SJCRH30 (cell line): ENCODE data around the gene SLC7A4. TPM values are rescaled to one million over a fixed set of nuclear protein-coding genes. Genes with fewer than 3 reads are reported as not detected.
"Not testable (repeated sequence)": the region's sequence is repeated elsewhere in the genome, so short reads cannot be mapped to it uniquely, and the experiment has no call there.

Experiments used
- DNase-seq, 2 experiments: peaks; one replicate each; pipeline ENCODE4 v3.0.0-alpha.2; 2015 to 2020
- H3K27ac ChIP-seq: fragments of 250-450 bp; sonication (Bioruptor Pico); 2 replicates; pipeline ENCODE4 v1.5.1; 2020; ENCODE audit warnings: mild to moderate bottlenecking, moderate library complexity
- H3K27me3 ChIP-seq: fragments of 250-450 bp; sonication (Bioruptor Pico); 2 replicates; pipeline ENCODE4 v1.5.1; 2020; ENCODE audit warnings: mild to moderate bottlenecking, moderate library complexity
- H3K36me3 ChIP-seq: fragments of 250-450 bp; sonication (Bioruptor Pico); 2 replicates; pipeline ENCODE4 v1.5.1; 2020; ENCODE audit warnings: mild to moderate bottlenecking, moderate library complexity
- H3K4me1 ChIP-seq: fragments of 250-450 bp; sonication (Bioruptor Pico); 2 replicates; pipeline ENCODE4 v1.5.1; 2020; ENCODE audit warnings: mild to moderate bottlenecking, moderate library complexity
- H3K4me3 ChIP-seq: fragments of 250-450 bp; sonication (Bioruptor Pico); 2 replicates; pipeline ENCODE4 v1.5.1; 2020; ENCODE audit warnings: mild to moderate bottlenecking, moderate library complexity
- H3K9me3 ChIP-seq: fragments of 250-450 bp; sonication (Bioruptor Pico); replicated peaks from 2 replicates; pipeline ENCODE4 v1.5.1; 2020; ENCODE audit warnings: mild to moderate bottlenecking, moderate library complexity
- total RNA-seq: library from RNA; depleted of rRNA; stranded (reverse); fragments of >200 nt; shearing (Covaris generic); gene quantifications from 2 replicates; pipeline ENCODE4 v1.2.3, GENCODE V29; 2014

The SLC7A4 gene
- total RNA-seq, 1 experiment from 2014 or later: not detected

DNA sequence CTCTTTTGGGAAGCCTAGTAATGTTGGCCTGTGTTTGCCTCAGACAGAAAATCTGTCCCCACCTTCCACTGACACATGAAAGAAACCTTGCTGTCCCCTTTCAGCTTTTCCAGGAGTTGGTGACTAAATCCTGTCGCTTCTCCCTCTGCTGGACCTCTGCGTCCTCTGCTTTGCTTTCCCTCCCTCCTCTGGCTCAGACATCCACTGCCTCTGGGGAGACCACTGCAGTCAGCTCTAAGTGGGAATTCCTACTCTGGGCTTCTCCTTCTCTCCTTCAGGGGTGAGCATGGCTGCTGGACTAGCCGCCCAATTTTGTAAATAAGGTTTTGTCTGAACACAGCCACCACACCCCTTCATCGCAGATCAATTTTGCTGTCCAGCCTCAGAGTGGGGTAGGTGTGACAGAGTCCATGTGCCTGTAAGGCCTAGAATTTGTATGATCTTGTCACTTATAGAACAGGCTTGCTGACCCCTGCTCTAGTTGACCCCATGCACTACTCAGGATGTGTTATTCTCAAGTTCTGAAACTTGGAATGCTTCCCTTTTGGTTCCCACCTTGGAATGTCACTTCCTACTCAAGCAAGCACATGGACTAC, 36.4 kb upstream of the SLC7A4 start:
- Histone ChIP-seq H3K27ac (no peak overlapping the region), H3K4me1 (no peaks in the 10 kb centered on the region), H3K9me3 (no peaks in the 10 kb centered on the region), H3K36me3 (no peaks in the 10 kb centered on the region), H3K27me3 (no peaks in the 10 kb centered on the region), H3K4me3 (no peak overlapping the region)
- DNase-seq: no peak

DNA sequence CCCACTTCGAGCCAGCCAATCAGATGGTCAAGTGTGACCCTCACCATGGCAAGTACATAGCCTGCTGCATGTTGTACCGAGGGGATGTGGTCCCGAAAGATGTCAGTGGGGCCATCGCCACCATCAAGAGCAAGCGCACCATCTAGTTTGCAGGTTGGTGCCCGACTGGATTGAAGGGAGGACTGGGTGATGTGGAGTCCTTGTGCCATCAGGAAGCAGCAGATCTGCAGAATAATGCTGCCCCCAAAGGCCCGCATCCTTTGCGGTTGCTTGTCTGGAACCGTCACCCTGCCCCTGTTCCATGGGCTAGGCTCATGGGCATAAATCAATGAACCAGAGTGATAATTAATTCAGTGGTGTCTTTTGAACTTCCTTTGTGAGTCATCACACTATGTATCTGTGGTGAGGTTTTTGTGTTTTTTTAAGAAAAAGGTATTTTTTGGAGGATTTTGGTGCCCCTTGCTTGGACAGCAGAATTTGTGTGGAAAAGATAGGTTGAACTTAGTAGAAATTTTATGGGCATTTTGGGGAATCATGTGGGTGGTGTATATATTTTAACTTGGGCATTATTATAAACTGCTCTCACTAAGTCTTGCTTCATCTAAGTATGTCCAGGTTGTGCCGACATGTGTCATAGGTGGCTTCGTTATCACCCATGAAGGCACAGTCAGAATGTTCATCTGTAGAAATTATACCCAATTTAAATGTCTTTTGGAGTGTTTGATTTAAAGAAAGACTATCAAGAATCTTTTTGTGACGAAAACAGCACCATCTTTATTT, 35.7 kb upstream of the SLC7A4 start:
- Histone ChIP-seq H3K9me3 (no peaks in the 10 kb centered on the region), H3K4me1 (no peaks in the 10 kb centered on the region), H3K36me3 (no peaks in the 10 kb centered on the region), H3K27ac (no peak overlapping the region), H3K27me3 (no peaks in the 10 kb centered on the region), H3K4me3 (no peak overlapping the region)
- DNase-seq: no peak

DNA sequence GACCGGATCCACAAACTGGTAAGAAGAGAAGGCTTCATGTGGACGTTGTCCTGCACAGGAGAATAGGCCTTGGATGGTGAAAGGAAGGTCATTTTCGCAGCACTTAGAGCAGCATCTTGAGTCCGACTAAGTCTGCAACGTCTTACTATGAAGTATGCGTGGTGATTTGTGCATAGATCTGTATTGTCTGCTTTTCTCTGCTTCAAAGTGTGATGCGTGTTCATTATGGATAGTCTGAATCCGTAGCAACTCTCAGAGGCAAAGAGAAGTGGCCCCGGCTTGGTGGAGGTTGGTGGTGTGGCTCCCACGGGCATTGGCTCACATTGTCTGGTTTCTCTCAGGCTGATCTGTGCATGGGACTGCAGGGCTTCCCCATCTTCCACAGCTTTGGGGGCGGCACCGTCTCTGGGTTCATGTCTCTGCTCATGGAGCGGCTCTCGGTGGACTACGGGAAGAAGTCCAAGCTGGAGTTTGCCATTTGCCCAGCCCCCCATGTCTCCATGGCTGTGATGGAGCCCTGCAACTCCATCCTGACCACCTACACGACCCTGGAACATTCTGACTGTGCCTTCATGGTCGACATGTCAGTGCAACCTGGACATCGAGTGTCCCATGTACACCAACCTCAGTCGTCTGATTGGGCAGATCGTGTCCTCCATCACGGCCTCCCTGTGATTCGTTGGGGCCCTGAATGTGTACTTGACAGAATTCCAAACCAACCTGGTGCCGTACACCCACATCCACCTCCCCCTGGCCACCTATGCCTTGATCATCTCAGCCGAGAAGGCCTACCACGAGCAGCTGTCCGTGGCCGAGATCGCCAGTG, 34.9 kb upstream of the SLC7A4 start:
- DNase-seq: no peak
- Histone ChIP-seq H3K4me3 (no peak overlapping the region), H3K36me3 (no peaks in the 10 kb centered on the region)

DNA sequence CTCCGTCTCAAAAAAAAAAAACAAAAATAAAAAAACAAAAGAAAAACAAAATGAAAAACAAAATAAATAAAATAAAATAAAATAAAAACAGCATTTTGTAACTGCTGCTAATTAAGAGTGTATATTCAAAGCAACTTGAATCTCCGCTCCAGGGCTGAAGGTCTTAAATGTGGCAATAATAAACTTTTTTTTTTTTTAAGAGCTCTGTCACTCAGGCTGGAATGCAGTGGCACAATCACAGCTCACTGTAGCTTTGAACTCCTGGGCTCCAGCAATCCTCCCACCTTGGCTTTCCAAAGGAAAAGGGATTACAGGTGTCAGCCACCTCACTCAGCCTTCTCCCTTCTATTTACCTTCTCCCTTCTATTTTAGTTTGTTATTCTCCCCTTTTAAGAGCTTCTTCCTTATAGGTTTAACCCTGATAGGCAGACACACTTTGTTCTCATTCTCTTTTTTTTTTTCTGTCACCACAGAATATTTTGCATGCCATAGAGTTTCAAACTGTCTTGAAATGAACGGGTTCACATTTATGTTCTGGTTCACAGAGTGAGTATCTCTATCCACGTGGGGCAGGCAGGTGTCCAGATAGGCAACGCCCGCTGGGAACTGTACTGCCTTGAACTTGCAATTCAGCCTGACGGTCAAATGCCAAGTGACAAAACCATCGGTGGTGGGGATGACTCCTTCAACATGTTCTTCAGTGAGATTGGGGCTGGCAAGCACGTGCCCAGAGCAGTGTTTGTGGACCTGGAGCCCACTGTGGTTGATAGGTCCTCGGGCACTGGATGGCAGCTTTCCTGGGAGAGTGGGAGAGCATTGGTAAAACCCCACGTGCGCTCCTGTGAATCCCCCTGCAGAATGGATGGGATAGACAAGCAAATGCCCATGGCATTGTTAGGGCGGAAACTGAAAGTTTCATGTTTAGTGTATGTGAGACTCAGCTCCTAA, 32.8 kb upstream of the SLC7A4 start:
- Histone ChIP-seq H3K27me3 (no peaks in the 10 kb centered on the region), H3K27ac (no peak overlapping the region), H3K9me3 (no peaks in the 10 kb centered on the region), H3K36me3 (no peaks in the 10 kb centered on the region), H3K4me3 (no peak overlapping the region), H3K4me1 (no peaks in the 10 kb centered on the region)
- no peak for DNase-seq

More for the DNA sequence above, 34.9 kb upstream of the SLC7A4 start:
- H3K27ac ChIP-seq: no peak overlapping the region
- no peaks in the 10 kb centered on the region for H3K4me1 ChIP-seq
- H3K9me3 ChIP-seq: no peaks in the 10 kb centered on the region
- no peaks in the 10 kb centered on the region for H3K27me3 ChIP-seq

DNA sequence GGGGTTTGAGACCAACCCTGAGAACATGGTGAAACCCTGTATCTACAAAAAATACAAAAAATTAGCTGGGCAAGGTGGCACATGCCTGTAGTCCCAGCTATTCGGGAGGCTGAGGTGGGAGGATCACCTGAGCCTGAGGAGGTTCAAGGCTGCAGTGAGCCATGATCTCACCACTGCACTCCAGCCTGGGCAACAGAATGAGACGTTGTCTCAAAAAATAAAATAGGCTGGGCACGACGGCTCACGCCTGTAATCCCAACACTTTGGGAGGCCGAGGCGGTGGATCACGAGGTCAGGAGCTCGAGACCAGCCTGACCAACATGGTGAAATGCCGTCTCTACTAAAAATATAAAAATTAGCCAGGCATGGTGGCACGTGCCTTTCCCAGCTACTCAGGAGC, 32.1 kb upstream of the SLC7A4 start:
- not testable (repeated sequence) for H3K4me1 ChIP-seq, H3K27me3 ChIP-seq, DNase-seq, H3K27ac ChIP-seq, H3K9me3 ChIP-seq, H3K36me3 ChIP-seq, H3K4me3 ChIP-seq

DNA sequence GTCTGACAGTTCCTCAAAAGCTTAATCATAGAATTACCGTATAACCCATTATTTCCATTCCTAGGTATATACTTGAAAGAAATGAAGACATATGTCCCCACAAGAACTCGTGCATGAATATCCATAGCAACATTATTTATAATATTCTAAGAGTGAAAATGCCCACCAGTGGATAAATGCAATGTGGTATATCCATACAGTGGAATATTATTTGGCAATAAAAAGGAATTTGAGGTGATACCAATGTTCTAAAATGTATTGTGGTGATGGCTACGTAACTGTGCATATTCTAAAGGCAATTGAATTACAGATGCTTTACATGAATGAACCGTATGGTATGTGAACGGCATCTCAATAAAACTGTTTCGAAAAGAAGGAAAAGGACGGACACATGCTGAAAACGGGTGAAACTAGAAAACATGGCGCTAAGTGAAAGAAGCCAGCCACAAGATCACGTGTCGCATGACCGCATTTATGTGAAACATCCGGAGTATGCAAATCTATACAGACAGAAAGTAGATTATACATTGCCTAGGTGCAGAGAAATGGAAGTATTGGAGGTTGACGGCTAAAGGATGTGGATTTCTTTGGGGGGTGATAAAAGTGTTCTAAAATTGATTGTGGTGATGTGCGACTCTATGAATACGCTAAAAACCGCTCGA, 29.4 kb upstream of the SLC7A4 start:
- H3K9me3 ChIP-seq, H3K36me3 ChIP-seq, H3K27ac ChIP-seq, H3K27me3 ChIP-seq, H3K4me1 ChIP-seq, DNase-seq, H3K4me3 ChIP-seq: not testable (repeated sequence)

DNA sequence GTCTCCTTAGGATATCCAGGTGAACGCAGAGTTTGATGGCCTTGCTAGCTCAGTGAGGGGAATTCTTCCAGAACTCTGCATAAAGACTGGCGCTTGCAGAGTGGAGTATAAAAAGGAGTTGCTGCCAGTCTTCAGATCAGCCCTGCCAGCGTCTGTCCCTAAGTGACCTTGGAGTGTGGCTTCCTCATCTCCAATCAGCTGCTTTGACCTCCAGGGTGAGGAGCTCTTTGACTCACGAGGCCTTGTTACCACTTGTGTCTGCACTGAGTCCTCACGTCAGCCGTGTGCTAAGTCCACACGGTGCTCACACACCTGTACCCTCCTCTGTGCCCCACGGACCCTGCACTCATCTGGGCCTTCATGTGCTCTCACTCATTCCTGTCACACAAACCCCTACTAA, 28.0 kb upstream of the SLC7A4 start:
- DNase-seq, H3K4me3 ChIP-seq, H3K27ac ChIP-seq, H3K4me1 ChIP-seq, H3K27me3 ChIP-seq, H3K9me3 ChIP-seq, H3K36me3 ChIP-seq: not testable (repeated sequence)

DNA sequence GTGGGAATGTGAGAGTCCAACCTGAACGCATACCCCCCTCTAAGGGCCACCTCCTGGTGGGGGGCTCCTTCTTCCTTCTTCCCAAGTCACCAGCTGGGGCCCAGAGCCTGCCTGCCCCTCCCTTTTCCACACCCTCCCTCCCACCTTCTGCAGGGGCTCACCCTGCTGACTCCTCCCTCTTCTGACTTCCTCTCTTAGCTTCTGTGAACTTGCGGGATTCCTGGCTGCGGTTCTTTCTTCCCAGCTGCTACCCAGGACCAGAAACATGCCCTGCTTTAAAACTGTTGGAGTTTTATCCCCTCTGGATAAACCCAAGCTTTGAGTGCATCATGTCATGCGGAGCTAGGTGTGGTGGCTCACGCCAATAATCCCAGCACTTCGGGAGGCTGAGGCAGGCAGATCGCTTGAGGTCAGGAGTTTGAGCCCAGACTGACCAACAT, 23.5 kb upstream of the SLC7A4 start:
- H3K9me3 ChIP-seq: no peaks in the 10 kb centered on the region
- H3K36me3 ChIP-seq: no peaks in the 10 kb centered on the region
- no peaks in the 10 kb centered on the region for H3K27me3 ChIP-seq
- DNase-seq: peak in 1 of 2 experiments; percentile 45
- H3K4me3 ChIP-seq: no peak overlapping the region
- H3K4me1 ChIP-seq: 0 out of 2 replicates have a peak, but pooled peaks cover 2% of the 10 kb centered on the region
- no peak overlapping the region for H3K27ac ChIP-seq

DNA sequence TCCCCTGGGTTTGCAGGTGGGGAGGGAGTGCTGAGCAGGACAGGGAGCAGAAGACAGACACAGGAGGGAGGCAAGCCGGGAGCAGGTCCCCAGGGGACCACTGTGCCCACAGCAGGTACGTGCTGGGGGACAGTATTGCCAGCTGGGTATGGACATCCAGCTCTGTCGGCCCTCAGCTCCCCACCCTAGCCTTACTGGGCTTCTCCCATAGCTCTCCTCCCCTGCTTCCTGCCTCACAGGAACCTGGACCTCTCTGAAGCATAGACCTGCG, 23.1 kb upstream of the SLC7A4 start:
- Histone ChIP-seq H3K27ac (no peak overlapping the region), H3K9me3 (no peaks in the 10 kb centered on the region), H3K27me3 (no peaks in the 10 kb centered on the region), H3K4me1 (0 out of 2 replicates have a peak, but pooled peaks cover 2% of the 10 kb centered on the region), H3K36me3 (no peaks in the 10 kb centered on the region), H3K4me3 (no peak overlapping the region)
- no peak for DNase-seq

DNA sequence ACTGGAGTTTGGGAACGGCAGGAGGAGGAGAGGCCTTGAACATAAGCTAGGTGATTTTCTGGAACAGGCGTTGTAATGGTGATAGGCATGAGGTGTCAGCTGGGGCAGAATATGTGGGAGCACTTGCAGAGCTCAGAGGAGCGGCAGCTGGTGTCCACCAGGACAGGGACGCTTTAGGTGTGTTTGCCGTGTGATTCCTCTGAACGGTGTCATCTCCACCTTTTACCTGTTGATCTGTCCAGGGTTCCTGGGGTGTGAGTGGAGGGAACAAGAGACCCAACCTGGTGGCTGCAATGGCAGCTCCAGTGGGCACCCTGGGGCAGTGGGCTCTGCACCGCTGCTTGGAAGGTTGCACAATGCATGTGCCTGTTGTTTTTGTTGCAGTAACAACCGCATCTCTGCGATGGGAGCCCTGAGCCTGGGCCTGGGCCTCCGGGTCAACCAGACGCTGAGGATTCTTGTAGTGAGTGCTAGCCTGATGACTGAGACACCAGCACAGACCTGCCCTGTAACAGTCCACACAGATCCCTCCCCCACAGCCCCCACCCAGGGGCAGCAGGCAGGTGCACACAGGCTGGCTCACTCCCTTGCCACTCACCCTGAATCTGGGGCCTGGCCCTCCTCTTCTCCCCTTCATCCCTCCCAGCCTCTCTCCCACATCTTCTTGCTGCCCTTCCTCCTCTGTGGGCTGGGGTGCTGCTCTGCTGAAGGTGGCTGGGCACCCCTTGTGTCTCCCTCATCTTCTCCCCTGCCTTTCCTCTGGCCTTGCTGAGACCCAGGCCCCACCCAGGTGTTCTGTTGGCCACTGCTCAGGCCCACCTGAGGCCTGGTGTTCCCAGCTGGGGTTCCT, 22.6 kb upstream of the SLC7A4 start:
- no peaks in the 10 kb centered on the region for H3K27me3 ChIP-seq
- no peaks in the 10 kb centered on the region for H3K36me3 ChIP-seq
- H3K4me3 ChIP-seq: no peak overlapping the region
- H3K27ac ChIP-seq: no peak overlapping the region
- 0 out of 2 replicates have a peak, but pooled peaks cover 2% of the 10 kb centered on the region for H3K4me1 ChIP-seq
- H3K9me3 ChIP-seq: no peaks in the 10 kb centered on the region
- no peak for DNase-seq

DNA sequence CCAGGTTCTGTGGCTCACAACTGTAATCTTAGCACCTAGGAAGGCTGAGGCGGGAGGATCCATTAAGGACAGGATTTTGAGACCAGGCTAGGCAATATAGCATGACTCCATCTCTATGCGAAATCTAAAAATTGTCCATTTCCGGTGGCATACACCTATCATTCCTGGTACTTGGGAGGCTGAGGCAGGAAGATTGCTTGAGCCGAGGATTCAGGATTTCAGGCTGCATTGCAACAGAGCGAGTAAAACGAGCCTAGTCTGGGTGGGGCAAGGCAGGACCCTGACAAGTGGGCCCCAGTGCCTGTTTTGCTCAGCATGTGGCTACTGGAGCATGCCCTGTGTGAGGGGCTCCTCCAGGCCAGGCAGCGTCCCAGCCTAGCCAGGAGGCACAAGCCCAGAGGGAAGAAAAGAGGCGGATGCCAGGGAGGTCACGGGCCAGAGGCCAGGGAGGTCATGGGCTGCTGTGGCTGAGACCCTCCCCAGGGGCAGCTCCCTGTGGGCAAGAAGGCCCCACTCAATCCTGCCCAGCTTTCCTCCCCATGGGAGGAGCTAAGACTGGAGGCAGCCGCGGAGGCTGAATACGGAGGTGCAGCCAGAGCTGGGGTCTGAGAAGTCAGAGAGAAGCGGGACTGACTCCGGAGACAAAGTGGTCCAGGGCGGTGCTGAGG, 21.8 kb upstream of the SLC7A4 start:
- no peak for DNase-seq
- H3K27ac ChIP-seq: no peak overlapping the region
- H3K4me1 ChIP-seq: 0 out of 2 replicates have a peak, but pooled peaks cover 2% of the 10 kb centered on the region
- H3K4me3 ChIP-seq: no peak overlapping the region
- no peaks in the 10 kb centered on the region for H3K9me3 ChIP-seq
- no peaks in the 10 kb centered on the region for H3K27me3 ChIP-seq
- no peaks in the 10 kb centered on the region for H3K36me3 ChIP-seq

DNA sequence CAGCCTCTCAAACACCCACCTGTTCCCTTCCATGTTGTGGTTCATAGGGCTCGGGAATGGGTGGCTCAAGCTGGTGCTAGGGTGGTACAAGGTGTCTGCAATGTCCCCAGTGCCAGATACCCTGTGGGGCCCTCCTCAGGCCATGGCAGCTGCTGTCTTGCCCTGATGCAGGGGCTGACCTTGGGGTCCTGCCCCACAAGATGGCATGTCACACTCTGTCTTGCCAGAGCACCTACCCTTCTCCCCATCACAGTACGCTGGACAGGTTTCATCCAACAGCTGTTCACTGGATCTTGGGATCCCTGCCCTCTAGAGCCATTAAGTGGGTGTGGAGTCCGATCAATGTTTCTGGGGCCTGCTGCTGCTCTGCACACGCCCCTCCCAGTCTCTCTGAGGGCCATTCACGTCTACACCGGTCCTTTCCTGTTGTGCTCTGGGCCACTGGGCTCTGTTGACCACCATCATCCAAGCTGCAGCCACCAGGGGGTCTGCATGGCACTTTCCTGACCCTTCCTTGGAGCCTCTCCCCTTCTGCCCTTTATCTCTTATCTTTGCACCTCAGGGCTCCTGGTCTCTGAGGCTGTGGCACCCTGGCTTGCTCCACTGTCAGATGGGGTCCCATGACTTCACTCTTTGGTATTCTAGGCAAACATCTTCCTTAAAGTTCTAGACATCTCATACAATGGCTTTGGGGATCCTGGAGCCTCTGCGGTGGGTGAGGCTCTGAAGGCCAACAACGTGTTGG, 20.5 kb upstream of the SLC7A4 start:
- H3K4me3 ChIP-seq: no peak overlapping the region
- no peaks in the 10 kb centered on the region for H3K9me3 ChIP-seq
- H3K4me1 ChIP-seq: 0 out of 2 replicates have a peak, but pooled peaks cover 2% of the 10 kb centered on the region

More for the DNA sequence above, 20.5 kb upstream of the SLC7A4 start:
- Histone ChIP-seq H3K36me3 (no peaks in the 10 kb centered on the region), H3K27ac (no peak overlapping the region), H3K27me3 (no peaks in the 10 kb centered on the region)
- no peak for DNase-seq
